H9 (cell line): Measurements from ENCODE around the gene NPAS3. TPM values are rescaled to one million over a fixed set of nuclear protein-coding genes. Genes with fewer than 3 reads are reported as not detected.

Source experiments
- DNase-seq: peaks from one replicate; pipeline ENCODE4 v3.0.0-alpha.2; 2017
- H2AFZ ChIP-seq: one replicate; pipeline ENCODE4 v1.6.1; 2013; ENCODE audit warnings: mild to moderate bottlenecking, low read length, control low read depth, moderate library complexity
- H2AK5ac ChIP-seq: 2 replicates; pipeline ENCODE4 v1.6.1; 2013; ENCODE audit warnings: low read length, control low read depth, mixed read lengths; ENCODE audit not compliant: insufficient read length
- H2BK120ac ChIP-seq: one replicate; pipeline ENCODE4 v1.6.1; 2013; ENCODE audit warnings: low read depth, mild to moderate bottlenecking, low read length, control low read depth, inconsistent platforms; ENCODE audit not compliant: poor library complexity, severe bottlenecking
- H2BK12ac ChIP-seq: 2 replicates; pipeline ENCODE4 v1.6.1; 2013; ENCODE audit warnings: low read length, control low read depth, mixed read lengths, low read depth; ENCODE audit not compliant: insufficient read length
- H2BK15ac ChIP-seq: 2 replicates; pipeline ENCODE4 v1.6.1; 2013; ENCODE audit warnings: low read depth, low read length, control low read depth
- H2BK20ac ChIP-seq: one replicate; pipeline ENCODE4 v1.6.1; 2013; ENCODE audit warnings: low read depth, mild to moderate bottlenecking, low read length, control low read depth, inconsistent platforms; ENCODE audit not compliant: poor library complexity, severe bottlenecking
- H2BK5ac ChIP-seq: 2 replicates; pipeline ENCODE4 v1.6.1; 2013; ENCODE audit warnings: low read length, control low read depth, mixed read lengths; ENCODE audit not compliant: insufficient read length
- H3K14ac ChIP-seq: 2 replicates; pipeline ENCODE4 v1.6.1; 2013; ENCODE audit warnings: low read length, control low read depth; ENCODE audit not compliant: insufficient read depth
- H3K18ac ChIP-seq: 2 replicates; pipeline ENCODE4 v1.6.1; 2013; ENCODE audit warnings: low read depth, mild to moderate bottlenecking, mixed read lengths, low read length, control low read depth; ENCODE audit not compliant: insufficient read length
- H3K23ac ChIP-seq: 2 replicates; pipeline ENCODE4 v1.6.1; 2013; ENCODE audit warnings: low read length, control low read depth, mixed read lengths, low read depth; ENCODE audit not compliant: insufficient read length
- H3K23me2 ChIP-seq: 2 replicates; pipeline ENCODE4 v1.6.1; 2013; ENCODE audit warnings: low read depth, mild to moderate bottlenecking, mixed read lengths, low read length, control low read depth; ENCODE audit not compliant: insufficient read length, poor library complexity, severe bottlenecking
- H3K27ac ChIP-seq: 2 replicates; pipeline ENCODE4 v1.5.1; 2013; ENCODE audit warnings: low read length, control low read depth, mixed read lengths, low read depth; ENCODE audit not compliant: insufficient read length
- H3K27me3 ChIP-seq: 2 replicates; pipeline ENCODE4 v1.6.1; 2013; ENCODE audit warnings: low read length, control low read depth, inconsistent platforms; ENCODE audit not compliant: insufficient read depth
- H3K4ac ChIP-seq: 2 replicates; pipeline ENCODE4 v1.6.1; 2013; ENCODE audit warnings: low read depth, mild to moderate bottlenecking, control low read depth, inconsistent platforms, low read length, moderate library complexity
- H3K4me1 ChIP-seq: 2 replicates; pipeline ENCODE4 v1.6.1; 2013; ENCODE audit warnings: low read length, control low read depth, inconsistent platforms; ENCODE audit not compliant: insufficient read depth
- H3K4me2 ChIP-seq: 2 replicates; pipeline ENCODE4 v1.6.1; 2013; ENCODE audit warnings: low read length, control low read depth, mixed read lengths; ENCODE audit not compliant: insufficient read length, insufficient read depth
- H3K56ac ChIP-seq: 2 replicates; pipeline ENCODE4 v1.6.1; 2013; ENCODE audit warnings: low read depth, mild to moderate bottlenecking, mixed read lengths, low read length, control low read depth; ENCODE audit not compliant: insufficient read length
- H3K79me1 ChIP-seq: 2 replicates; pipeline ENCODE4 v1.6.1; 2013; ENCODE audit warnings: low read depth, mild to moderate bottlenecking, moderate library complexity, low read length, control low read depth, inconsistent platforms; ENCODE audit not compliant: insufficient read depth, poor library complexity, severe bottlenecking
- H3K79me2 ChIP-seq: 2 replicates; pipeline ENCODE4 v1.6.1; 2013; ENCODE audit warnings: low read length, control low read depth, inconsistent platforms; ENCODE audit not compliant: insufficient read depth
- H3K9ac ChIP-seq: 2 replicates; pipeline ENCODE4 v1.6.1; 2013; ENCODE audit warnings: low read length, control low read depth, mixed read lengths; ENCODE audit not compliant: insufficient read length; ENCODE audit errors: extremely low read depth
- H3K9me3 ChIP-seq: one replicate; pipeline ENCODE4 v1.6.1; 2013; ENCODE audit warnings: low read depth, low read length, inconsistent platforms; ENCODE audit not compliant: control insufficient read depth
- H3T11ph ChIP-seq: one replicate; pipeline ENCODE4 v1.6.1; 2013; ENCODE audit warnings: mild to moderate bottlenecking, low read length, control low read depth, inconsistent platforms
- H4K20me1 ChIP-seq: one replicate; pipeline ENCODE4 v1.6.1; 2013; ENCODE audit not compliant: control insufficient read depth, insufficient read length, insufficient read depth
- H4K5ac ChIP-seq: 2 replicates; pipeline ENCODE4 v1.6.1; 2013; ENCODE audit warnings: low read depth, mild to moderate bottlenecking, mixed read lengths, low read length, control low read depth; ENCODE audit not compliant: insufficient read length
- H4K8ac ChIP-seq: replicated peaks from 2 replicates; pipeline ENCODE4 v1.6.1; 2013; ENCODE audit warnings: low read length, control low read depth, mixed read lengths, low read depth; ENCODE audit not compliant: insufficient read length
- H4K91ac ChIP-seq: 2 replicates; pipeline ENCODE4 v1.6.1; 2013; ENCODE audit warnings: low read depth, mild to moderate bottlenecking, moderate library complexity, mixed read lengths, low read length, control low read depth; ENCODE audit not compliant: insufficient read length
- H3K27ac Mint-ChIP-seq, 3 experiments: 2 replicates in 2 of 3; 3 replicates in 1 of 3; pipeline ENCODE4 v1.8.0; 2020 to 2021; ENCODE audit warnings: mixed read lengths in 3 of 3, mild to moderate bottlenecking in 1 of 3, moderate library complexity in 1 of 3
- H3K27me3 Mint-ChIP-seq: 2 replicates; pipeline ENCODE4 v1.8.0; 2021; ENCODE audit warnings: low read depth, mild to moderate bottlenecking, moderate library complexity, mixed read lengths
- H3K36me3 Mint-ChIP-seq, 3 experiments: 2 replicates in 2 of 3; 3 replicates in 1 of 3; pipeline ENCODE4 v1.8.0; 2020 to 2021; ENCODE audit warnings: low read depth in 3 of 3, mixed read lengths in 3 of 3; ENCODE audit not compliant: insufficient read depth in 1 of 3
- H3K4me1 Mint-ChIP-seq, 2 experiments: 2 replicates each; pipeline ENCODE4 v1.8.0; 2020; ENCODE audit warnings: mixed read lengths in 2 of 2
- H3K4me3 Mint-ChIP-seq, 2 experiments: 2 replicates in 1 of 2; 3 replicates in 1 of 2; pipeline ENCODE4 v1.8.0; 2020 to 2021; ENCODE audit warnings: mild to moderate bottlenecking in 2 of 2, mixed read lengths in 2 of 2, moderate library complexity in 1 of 2
- H3K9me3 Mint-ChIP-seq, 2 experiments: 2 replicates in 1 of 2; 3 replicates in 1 of 2; pipeline ENCODE4 v1.8.0; 2020; ENCODE audit warnings: mild to moderate bottlenecking in 2 of 2, mixed read lengths in 2 of 2, moderate library complexity in 1 of 2
- CTCF ChIP-seq: fragments of 200-600 bp; sonication (generic); conservative IDR thresholded peaks from 3 replicates; pipeline ENCODE4 v1.8.0; 2021; ENCODE audit warnings: antibody characterized with exemption, mild to moderate bottlenecking
- WGBS: extraction: QIAGEN DNeasy Blood & Tissue Kit; methylation state at CpG from one replicate; pipeline ENCODE4 v1.1.7; 2013; ENCODE audit warnings: missing lambda C conversion rate, low lambda C conversion rate, mixed read lengths; ENCODE audit not compliant: insufficient read length; ENCODE audit errors: extremely low coverage; 5-methylcytosine and 5-hydroxymethylcytosine counted together
- total RNA-seq: library from RNA; stranded (reverse); gene quantifications from 2 replicates; pipeline ENCODE4 v1.2.1, GENCODE V29; 2021

The NPAS3 gene
- total RNA-seq, 1 experiment from 2014 or later, result 0.17 TPM

- Histone ChIP-seq H2BK120ac (no peak overlapping the region), H3K9me3 (no peaks in the 10 kb centered on the region), H4K5ac (no peak overlapping the region), H3K4me1 (no peaks in the 10 kb centered on the region), H3K18ac (no peak overlapping the region), H3K23me2 (no peaks in the 10 kb centered on the region), H3T11ph (no peak overlapping the region), H3K79me2 (no peaks in the 10 kb centered on the region), H3K23ac (no peak overlapping the region), H3K4ac (no peak overlapping the region), H2AFZ (no peak overlapping the region), H3K27ac (no peak overlapping the region), H3K56ac (no peak overlapping the region), H2AK5ac (no peak overlapping the region), H2BK15ac (no peak overlapping the region), H3K9ac (no peak overlapping the region), H3K27me3 (no peaks in the 10 kb centered on the region), H2BK12ac (no peak overlapping the region), H2BK5ac (no peak overlapping the region), H4K20me1 (no peaks in the 10 kb centered on the region), H2BK20ac (no peak overlapping the region), H3K14ac (no peak overlapping the region), H3K4me2 (no peak overlapping the region), H4K8ac (no peak overlapping the region), H4K91ac (no peak overlapping the region), H3K79me1 (no peaks in the 10 kb centered on the region)
- Mint-ChIP-seq H3K27ac (no peak overlapping the region; a peak in 1 of 7 replicates), H3K4me1 (no peaks in the 10 kb centered on the region; a peak in 1 of 4 replicates), H3K36me3 (no peaks in the 10 kb centered on the region), H3K4me3 (no peak overlapping the region), H3K9me3 (no peaks in the 10 kb centered on the region), H3K27me3 (no peaks in the 10 kb centered on the region)
- DNase-seq, result no peak
- TF ChIP-seq CTCF, result no peak
- no CpG with 5 or more reads among the region's 8 CpGs for WGBS
Measured at GRCh38 chr14:33435911-33436689, 497.4 kb downstream of the NPAS3 start.
